22Rv1 (cell line): ENCODE data around the gene MAG.

Source experiments
- ZFX ChIP-seq: fragments of 450-650 bp; IDR thresholded peaks from 2 replicates; pipeline ENCODE4 v1.6.1; 2017; ENCODE audit warnings: antibody characterized with exemption, borderline replicate concordance
- TF ChIP-seq, protein P1 (sequence below): fragments of 450-650 bp; IDR thresholded peaks from 2 replicates; pipeline ENCODE4 v1.5.1; 2017; ENCODE audit warnings: mild to moderate bottlenecking

DNA sequence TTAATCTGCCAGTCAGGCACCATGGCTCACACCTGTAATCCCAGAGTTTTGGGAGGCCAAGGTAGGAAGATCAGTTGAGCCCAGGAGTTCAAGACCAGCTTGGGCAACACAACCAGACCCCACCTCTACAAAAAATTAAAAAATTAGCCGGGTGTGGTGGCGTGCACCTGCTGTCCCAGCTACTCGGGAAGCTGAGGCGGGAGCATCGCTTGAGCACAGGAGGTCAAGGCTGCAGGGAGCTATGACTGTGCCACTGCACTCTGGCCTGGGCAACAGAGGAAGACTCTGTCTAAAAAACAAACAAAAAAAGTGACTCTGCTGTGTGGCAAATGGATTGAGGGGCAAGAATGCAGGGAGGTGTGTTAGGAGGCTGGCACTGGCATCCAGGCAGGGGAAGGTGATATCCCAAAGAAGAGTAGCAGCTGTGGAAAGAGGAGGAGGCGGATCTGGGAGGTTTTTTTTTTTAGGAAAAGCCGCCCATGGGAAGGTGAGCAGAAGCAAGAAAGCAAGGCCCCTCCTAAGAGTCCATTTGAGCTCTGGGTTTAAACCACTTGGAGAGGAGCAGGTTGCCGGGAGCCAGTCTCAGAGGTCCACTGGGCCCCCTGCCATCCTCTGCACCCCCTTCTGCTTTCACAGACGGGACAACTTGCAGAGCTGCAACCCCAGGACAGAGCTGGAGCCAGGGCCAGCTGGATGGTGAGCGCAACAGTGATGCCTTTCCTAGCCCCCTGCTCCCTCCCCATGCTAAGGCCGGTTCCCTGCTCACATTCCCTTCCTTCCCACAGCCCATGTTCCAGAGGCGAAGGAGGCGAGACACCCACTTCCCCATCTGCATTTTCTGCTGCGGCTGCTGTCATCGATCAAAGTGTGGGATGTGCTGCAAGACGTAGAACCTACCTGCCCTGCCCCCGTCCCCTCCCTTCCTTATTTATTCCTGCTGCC lies 7.5 kb upstream of the MAG start:
- TF ChIP-seq, protein P1, sequence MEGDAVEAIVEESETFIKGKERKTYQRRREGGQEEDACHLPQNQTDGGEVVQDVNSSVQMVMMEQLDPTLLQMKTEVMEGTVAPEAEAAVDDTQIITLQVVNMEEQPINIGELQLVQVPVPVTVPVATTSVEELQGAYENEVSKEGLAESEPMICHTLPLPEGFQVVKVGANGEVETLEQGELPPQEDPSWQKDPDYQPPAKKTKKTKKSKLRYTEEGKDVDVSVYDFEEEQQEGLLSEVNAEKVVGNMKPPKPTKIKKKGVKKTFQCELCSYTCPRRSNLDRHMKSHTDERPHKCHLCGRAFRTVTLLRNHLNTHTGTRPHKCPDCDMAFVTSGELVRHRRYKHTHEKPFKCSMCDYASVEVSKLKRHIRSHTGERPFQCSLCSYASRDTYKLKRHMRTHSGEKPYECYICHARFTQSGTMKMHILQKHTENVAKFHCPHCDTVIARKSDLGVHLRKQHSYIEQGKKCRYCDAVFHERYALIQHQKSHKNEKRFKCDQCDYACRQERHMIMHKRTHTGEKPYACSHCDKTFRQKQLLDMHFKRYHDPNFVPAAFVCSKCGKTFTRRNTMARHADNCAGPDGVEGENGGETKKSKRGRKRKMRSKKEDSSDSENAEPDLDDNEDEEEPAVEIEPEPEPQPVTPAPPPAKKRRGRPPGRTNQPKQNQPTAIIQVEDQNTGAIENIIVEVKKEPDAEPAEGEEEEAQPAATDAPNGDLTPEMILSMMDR, result no peak
- TF ChIP-seq ZFX, result no peak
